Panc1 (cell line): ENCODE data around the gene USP32. TPM values are rescaled to one million over a fixed set of nuclear protein-coding genes. Genes with fewer than 3 reads are reported as not detected.

ENCODE experiments used
- ATAC-seq: fragments of 200-7000 bp; cut with Tn5 transposase; 2 replicates; pipeline ENCODE4 v1.9.1; 2020; ENCODE audit warnings: mild to moderate bottlenecking, moderate library complexity
- BruUV-seq: library from RNA; stranded (reverse); fragments of 400-500 nt; replicated peaks from 2 replicates; lab custom pipeline; 2021; lab: Mats Ljungman, UMichigan
- CTCF ChIA-PET: fragments of 300-600 bp; sonication (Branson Sonifier 250); formaldehyde crosslinking; loops from one replicate; lab custom pipeline; 2022; ENCODE audit warnings: antibody characterized with exemption; lab: Charles Lee
- POLR2A ChIA-PET: fragments of 300-600 bp; sonication (Branson Sonifier 250); formaldehyde crosslinking; loops from one replicate; lab custom pipeline; 2022; ENCODE audit warnings: antibody characterized with exemption; lab: Charles Lee
- DNase-seq: peaks from one replicate; pipeline ENCODE4 v3.0.0-alpha.2; 2010; ENCODE audit warnings: low read depth, low spot score
- H3K27ac ChIP-seq: 2 replicates; pipeline ENCODE4 v1.5.1; 2011; ENCODE audit warnings: mild to moderate bottlenecking, low read length, inconsistent platforms
- H3K27me3 ChIP-seq: fragments of 200-500 bp; sonication (Bioruptor generic); 2 replicates; pipeline ENCODE4 v1.6.0; 2014; ENCODE audit warnings: low read length, inconsistent platforms; ENCODE audit not compliant: control insufficient read depth, insufficient read depth
- H3K36me3 ChIP-seq: fragments of 200-500 bp; sonication (Bioruptor generic); 2 replicates; pipeline ENCODE4 v1.5.1; 2014; ENCODE audit warnings: inconsistent platforms, mild to moderate bottlenecking, low read length, moderate library complexity; ENCODE audit not compliant: control insufficient read depth, insufficient read depth
- H3K4me1 ChIP-seq: 2 replicates; pipeline ENCODE4 v1.5.1; 2011; ENCODE audit warnings: inconsistent platforms, mild to moderate bottlenecking, low read length, moderate library complexity; ENCODE audit not compliant: control insufficient read depth, insufficient read depth
- H3K4me3 ChIP-seq, 2 experiments: 2 replicates each; pipeline ENCODE4 v1.5.1; 2011 to 2012; ENCODE audit warnings: low read depth in 2 of 2, low read length in 2 of 2, mild to moderate bottlenecking in 2 of 2, inconsistent platforms in 1 of 2, moderate library complexity in 1 of 2
- H3K9me3 ChIP-seq: fragments of 200-500 bp; sonication (Bioruptor generic); 2 replicates; pipeline ENCODE4 v1.5.1; 2014; ENCODE audit warnings: low read depth, mild to moderate bottlenecking, inconsistent platforms, low read length, moderate library complexity; ENCODE audit not compliant: control insufficient read depth, insufficient read depth
- POLR2AphosphoS5 ChIP-seq: IDR thresholded peaks from 2 replicates; pipeline ENCODE4 v1.6.1; 2012; ENCODE audit warnings: mild to moderate bottlenecking, low read depth, low read length, moderate library complexity
- SIN3A ChIP-seq: IDR thresholded peaks from 2 replicates; pipeline ENCODE4 v1.6.1; 2012; ENCODE audit warnings: low read depth, mild to moderate bottlenecking, low read length, moderate library complexity, borderline replicate concordance; ENCODE audit not compliant: insufficient read depth
- TCF7L2 ChIP-seq: IDR thresholded peaks from 2 replicates; pipeline ENCODE4 v1.6.1; 2011; ENCODE audit warnings: mild to moderate bottlenecking, low read depth, low read length, inconsistent platforms
- in situ Hi-C: cut with HindIII; loops from 2 replicates; pipeline ENCODE4 v1.10.0; 2016; ENCODE audit warnings: low sequenced_read_pairs, low pct_unique_long_range_greater_than_20kb
- intact Hi-C: fragments of 100-400 bp; cut with micrococcal nuclease; formaldehyde crosslinking; loops from one replicate; pipeline ENCODE4 v1.10.0; 2022; ENCODE audit not compliant: unreplicated experiment
- total RNA-seq: library from RNA; stranded (reverse); gene quantifications from one replicate; pipeline ENCODE4 v1.2.1, GENCODE V29; 2021; ENCODE audit not compliant: unreplicated experiment
- TF ChIP-seq, protein P1 (sequence below): fragments of 450-650 bp; IDR thresholded peaks from 2 replicates; pipeline ENCODE4 v1.5.1; 2017; ENCODE audit warnings: mild to moderate bottlenecking
- TF ChIP-seq, protein P2 (sequence below), 2 experiments: IDR thresholded peaks; 2 replicates each; pipeline ENCODE4 v1.6.1; 2011 to 2012; ENCODE audit warnings: low read depth in 2 of 2, control low read depth in 1 of 2, low read length in 1 of 2, mild to moderate bottlenecking in 1 of 2, moderate library complexity in 1 of 2; ENCODE audit not compliant: insufficient read depth in 1 of 2

USP32 gene
- total RNA-seq, 1 experiment from 2014 or later, result 45.5 TPM

DNA sequence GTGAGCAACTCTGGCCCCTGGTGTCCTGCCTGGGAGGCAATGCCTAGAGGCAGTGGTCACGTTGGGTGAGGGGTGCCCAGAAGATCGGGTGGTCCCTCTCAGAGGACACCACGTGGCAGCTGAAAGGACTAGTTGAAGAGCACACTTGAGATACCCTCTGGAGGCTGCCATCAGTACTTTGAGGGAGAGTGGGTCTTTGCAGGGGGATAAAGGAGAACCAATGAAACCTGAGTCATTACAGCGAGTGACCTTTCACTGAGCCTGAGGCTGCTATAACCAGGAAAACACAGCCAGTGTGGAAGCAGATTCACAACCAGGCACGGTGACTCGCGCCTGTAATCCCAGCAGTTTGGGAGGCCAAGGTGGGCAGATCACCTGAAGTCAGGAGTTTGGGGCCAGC, 223.3 kb downstream of the USP32 start:
- peaks cover 18% of the 10 kb centered on the region for H3K4me1 ChIP-seq
- no peak overlapping the region for H3K4me3 ChIP-seq
- ATAC-seq (no peak), DNase-seq (no peak)
- no TSS peak for BruUV-seq
- ChIA-PET CTCF (no interaction called here), POLR2A (no interaction called here)
- H3K27ac ChIP-seq, result no peak overlapping the region
- no peaks in the 10 kb centered on the region for H3K27me3 ChIP-seq
- intact Hi-C loops, result no loop called here
- in situ Hi-C loops, result no loop called here
- TF ChIP-seq TCF7L2 (no peak), SIN3A (no peak), POLR2AphosphoS5 (no peak)
- TF ChIP-seq, protein P1, sequence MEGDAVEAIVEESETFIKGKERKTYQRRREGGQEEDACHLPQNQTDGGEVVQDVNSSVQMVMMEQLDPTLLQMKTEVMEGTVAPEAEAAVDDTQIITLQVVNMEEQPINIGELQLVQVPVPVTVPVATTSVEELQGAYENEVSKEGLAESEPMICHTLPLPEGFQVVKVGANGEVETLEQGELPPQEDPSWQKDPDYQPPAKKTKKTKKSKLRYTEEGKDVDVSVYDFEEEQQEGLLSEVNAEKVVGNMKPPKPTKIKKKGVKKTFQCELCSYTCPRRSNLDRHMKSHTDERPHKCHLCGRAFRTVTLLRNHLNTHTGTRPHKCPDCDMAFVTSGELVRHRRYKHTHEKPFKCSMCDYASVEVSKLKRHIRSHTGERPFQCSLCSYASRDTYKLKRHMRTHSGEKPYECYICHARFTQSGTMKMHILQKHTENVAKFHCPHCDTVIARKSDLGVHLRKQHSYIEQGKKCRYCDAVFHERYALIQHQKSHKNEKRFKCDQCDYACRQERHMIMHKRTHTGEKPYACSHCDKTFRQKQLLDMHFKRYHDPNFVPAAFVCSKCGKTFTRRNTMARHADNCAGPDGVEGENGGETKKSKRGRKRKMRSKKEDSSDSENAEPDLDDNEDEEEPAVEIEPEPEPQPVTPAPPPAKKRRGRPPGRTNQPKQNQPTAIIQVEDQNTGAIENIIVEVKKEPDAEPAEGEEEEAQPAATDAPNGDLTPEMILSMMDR, result no peak
- TF ChIP-seq, protein P2, sequence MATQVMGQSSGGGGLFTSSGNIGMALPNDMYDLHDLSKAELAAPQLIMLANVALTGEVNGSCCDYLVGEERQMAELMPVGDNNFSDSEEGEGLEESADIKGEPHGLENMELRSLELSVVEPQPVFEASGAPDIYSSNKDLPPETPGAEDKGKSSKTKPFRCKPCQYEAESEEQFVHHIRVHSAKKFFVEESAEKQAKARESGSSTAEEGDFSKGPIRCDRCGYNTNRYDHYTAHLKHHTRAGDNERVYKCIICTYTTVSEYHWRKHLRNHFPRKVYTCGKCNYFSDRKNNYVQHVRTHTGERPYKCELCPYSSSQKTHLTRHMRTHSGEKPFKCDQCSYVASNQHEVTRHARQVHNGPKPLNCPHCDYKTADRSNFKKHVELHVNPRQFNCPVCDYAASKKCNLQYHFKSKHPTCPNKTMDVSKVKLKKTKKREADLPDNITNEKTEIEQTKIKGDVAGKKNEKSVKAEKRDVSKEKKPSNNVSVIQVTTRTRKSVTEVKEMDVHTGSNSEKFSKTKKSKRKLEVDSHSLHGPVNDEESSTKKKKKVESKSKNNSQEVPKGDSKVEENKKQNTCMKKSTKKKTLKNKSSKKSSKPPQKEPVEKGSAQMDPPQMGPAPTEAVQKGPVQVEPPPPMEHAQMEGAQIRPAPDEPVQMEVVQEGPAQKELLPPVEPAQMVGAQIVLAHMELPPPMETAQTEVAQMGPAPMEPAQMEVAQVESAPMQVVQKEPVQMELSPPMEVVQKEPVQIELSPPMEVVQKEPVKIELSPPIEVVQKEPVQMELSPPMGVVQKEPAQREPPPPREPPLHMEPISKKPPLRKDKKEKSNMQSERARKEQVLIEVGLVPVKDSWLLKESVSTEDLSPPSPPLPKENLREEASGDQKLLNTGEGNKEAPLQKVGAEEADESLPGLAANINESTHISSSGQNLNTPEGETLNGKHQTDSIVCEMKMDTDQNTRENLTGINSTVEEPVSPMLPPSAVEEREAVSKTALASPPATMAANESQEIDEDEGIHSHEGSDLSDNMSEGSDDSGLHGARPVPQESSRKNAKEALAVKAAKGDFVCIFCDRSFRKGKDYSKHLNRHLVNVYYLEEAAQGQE (IDR thresholded peaks at IDR 0.05; ENCODE audit: insufficient read depth in 1 of 2, low read depth in 2 of 2, low read length in 1 of 2), result no peak
- no peaks in the 10 kb centered on the region for H3K36me3 ChIP-seq
- H3K9me3 ChIP-seq, result no peaks in the 10 kb centered on the region

DNA sequence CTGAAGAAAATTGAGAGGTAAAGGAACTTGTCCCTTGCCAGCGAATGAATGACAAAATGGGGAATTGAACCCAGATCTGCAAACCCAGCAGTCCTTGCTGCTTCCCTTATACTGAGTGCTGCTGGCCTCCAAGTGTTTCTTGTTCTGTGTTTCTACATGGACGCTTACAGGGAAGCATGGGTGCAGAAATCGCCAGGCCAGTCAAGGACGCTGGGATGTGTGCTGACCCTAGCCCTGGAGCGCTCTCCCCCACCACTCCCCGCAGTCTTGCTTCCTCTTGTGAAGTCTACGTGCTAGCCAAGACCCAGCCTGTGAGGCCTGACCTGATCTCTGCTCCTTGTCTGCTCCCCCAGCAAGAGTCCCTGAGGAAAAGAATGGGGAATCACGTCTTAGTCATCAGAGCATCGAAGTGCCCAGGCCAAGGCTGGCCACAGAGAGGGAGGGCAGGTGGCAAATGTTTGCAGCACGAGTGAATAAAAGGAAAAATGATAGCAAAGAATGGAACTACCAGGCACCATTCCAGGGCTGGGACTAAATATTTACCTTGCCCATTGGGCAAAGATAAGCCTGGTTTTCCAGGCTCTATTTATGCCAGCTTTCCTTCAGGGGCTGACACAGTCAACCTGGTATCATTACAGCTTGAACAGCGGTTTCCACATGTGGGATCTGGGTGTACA, 224.7 kb downstream of the USP32 start:
- no peaks in the 10 kb centered on the region for H3K27me3 ChIP-seq
- no peaks in the 10 kb centered on the region for H3K36me3 ChIP-seq
- H3K4me3 ChIP-seq, result no peak overlapping the region
- no peaks in the 10 kb centered on the region for H3K9me3 ChIP-seq
- ChIA-PET CTCF (no interaction called here), POLR2A (interaction anchor here (0.6 kb wide), 1 partner anchor 1775 kb away, joined by 3 read pairs; no protein-coding TSS in a partner anchor)
- DNase-seq, result no peak
- BruUV-seq, result no TSS peak
- peaks cover 25% of the 10 kb centered on the region for H3K4me1 ChIP-seq
- H3K27ac ChIP-seq, result peak overlapping the region; percentile 44; the same call in 1 of the 2 replicates
- TF ChIP-seq POLR2AphosphoS5 (peak; percentile 39; the same call in 1 of the 2 replicates), TCF7L2 (no peak), SIN3A (no peak)
- TF ChIP-seq, protein P2 (IDR thresholded peaks at IDR 0.05; ENCODE audit: insufficient read depth in 1 of 2, low read depth in 2 of 2, low read length in 1 of 2), result no peak
- TF ChIP-seq, protein P1, result no peak
- ATAC-seq, result peak; percentile 61
- in situ Hi-C loops (no loop called here), intact Hi-C loops (no loop called here)
